HG02938 (cell line): ENCODE measurements around the gene MGMT.

Experiments
- ATAC-seq: cut with Tn5 transposase; IDR thresholded peaks from one replicate; pipeline ENCODE4 v1.9.1; 2021; ENCODE audit warnings: mild to moderate bottlenecking, moderate library complexity; ENCODE audit not compliant: unreplicated experiment

Gene MGMT

GRCh38 chr10:129450391-129450790 lies 16.6 kb upstream of the MGMT start:
- no peak for ATAC-seq

DNA sequence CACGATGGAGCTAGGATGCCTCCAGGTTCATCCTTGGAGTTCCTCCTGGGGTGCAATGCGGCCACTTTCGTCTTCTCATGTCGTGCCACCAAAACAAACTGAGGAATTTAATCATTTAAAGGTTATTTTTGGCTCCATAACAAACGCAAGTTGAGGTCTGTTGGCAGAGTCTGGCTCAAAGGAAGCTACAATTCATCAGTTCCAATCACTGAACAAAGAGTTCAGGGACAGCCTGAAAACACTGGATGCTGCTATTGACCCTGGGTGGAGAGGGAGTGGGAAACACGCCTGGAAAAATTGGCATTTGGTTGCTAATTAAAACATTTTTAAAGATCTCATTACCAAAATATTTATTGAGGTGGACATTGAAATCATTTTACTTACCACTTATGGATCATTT lies 11.4 kb upstream of the MGMT start:
- no peak for ATAC-seq

DNA sequence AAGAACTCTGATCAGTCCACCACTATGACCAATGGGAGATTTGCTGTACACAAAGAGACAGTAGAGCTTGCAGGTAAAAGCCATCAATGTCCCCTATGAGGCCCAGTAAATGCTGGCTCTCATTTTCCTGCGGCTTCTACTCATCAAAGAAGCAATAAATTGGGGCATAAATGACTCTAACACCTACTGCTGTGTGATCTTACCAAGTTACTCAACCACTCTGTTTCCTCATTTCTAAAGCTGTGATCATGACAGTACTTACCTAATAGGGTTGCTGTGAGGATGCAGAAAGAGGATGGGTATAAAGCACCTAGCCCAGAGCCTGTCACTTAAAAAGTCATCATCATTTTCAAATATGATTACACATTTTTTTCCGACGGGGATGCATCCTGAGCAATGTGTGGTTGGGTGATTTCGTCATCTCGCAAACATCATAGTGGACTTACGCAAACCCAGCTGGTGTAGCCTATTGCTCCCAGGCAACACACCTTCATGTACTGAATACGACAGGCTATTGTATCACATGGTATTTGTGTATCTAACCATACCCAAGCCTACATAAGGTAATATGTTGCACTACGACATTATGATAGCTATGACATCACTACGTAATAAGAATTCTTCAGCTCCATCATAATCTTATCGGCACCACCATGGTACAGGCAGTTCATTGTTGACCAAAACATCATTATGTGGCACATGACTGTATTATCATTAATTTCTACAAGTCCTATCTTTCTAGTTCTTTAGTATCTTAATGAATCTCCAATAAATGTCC lies 7.1 kb upstream of the MGMT start:
- ATAC-seq, result no peak

- ATAC-seq, result no peak
Observed at GRCh38 chr10:129462257-129462795, 4.7 kb upstream of the MGMT start.

GRCh38 chr10:129464251-129464650 lies 2.8 kb upstream of the MGMT start:
- no peak for ATAC-seq

DNA sequence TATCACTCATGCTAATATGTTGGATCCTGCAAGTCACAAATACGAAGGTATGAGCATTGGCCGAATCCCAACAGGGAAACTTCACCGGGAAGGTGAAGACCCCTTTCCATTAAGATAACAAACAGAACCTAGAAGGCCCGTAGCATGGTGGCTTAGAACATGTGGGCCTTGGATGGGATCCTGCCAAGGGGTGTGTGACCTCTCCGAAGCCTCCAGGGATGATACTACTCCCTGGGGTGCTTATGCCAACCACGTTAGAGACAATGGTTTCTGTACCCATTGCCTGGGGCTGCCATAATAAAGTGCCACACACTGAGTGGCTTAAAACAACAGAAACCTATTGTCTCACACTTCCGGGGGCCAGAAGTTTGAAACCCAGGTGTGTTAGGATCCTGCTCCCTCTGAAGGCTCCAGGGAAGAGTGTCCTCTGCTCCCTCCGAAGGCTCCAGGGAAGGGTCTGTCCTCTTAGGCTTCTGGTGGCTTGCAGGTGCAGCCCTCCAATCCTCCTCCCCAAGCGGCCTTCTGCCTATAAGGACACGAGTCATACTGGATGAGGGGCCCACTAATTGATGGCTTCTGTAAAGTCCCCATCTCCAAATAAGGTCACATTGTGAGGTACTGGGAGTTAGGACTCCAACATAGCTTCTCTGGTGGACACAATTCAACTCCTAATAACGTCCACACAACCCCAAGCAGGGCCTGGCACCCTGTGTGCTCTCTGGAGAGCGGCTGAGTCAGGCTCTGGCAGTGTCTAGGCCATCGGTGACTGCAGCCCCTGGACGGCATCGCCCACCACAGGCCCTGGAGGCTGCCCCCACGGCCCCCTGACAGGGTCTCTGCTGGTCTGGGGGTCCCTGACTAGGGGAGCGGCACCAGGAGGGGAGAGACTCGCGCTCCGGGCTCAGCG lies 992 bp upstream of the MGMT start:
- ATAC-seq, result peak; percentile 0

- ATAC-seq, result peak; percentile 21
Observed at GRCh38 chr10:129467359-129468064, 471 bp downstream of the MGMT start.

DNA sequence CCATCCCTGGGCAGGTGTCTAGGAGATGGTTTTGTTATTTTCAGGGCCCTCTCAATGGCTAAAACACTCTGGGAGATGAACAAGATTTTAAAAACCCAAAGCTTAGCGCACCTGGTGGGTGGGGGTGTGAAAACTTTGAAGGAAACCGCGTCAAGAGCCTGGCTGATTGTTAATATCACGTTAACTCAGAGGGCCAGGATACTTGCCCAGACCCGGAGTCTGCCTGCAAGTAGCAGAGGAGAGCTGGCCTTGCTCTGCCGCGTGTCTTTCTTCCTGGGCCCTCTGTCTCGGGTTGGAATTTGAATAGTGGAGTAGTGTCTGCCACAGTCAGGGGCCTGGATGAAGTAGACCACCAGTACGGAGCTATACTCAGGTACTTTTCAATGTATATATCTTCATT lies 1.1 kb downstream of the MGMT start:
- ATAC-seq, result no peak

- ATAC-seq, result no peak
Observed at GRCh38 chr10:129470103-129470851, 3.2 kb downstream of the MGMT start.

- no peak for ATAC-seq
Observed at GRCh38 chr10:129471447-129472175, 4.6 kb downstream of the MGMT start.

- peak; percentile 42 for ATAC-seq
Observed at GRCh38 chr10:129472696-129473555, 5.9 kb downstream of the MGMT start.

DNA sequence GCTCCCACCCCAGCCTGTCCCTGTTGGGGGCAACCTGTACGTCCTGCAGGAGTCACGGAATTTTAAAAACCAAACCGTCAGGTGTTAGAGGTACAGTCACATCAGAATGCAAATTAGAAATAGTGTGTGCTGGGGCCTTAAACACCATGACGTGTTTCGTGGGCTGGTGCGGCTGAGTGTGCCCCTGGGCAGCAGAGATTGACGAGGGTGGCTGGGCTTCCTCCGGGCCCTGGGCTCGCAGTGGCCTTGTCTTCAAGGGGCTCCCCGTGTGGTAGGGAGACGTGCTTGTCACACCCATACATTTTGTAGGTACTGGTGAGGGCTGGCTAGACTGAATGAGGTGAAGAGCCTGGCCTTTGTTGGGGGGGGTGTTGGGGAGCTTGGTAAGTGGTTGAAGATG lies 7.6 kb downstream of the MGMT start:
- no peak for ATAC-seq

GRCh38 chr10:129476431-129476830 lies 9.4 kb downstream of the MGMT start:
- no peak for ATAC-seq

- no peak for ATAC-seq
Observed at GRCh38 chr10:129477051-129477450, 10.0 kb downstream of the MGMT start.

- ATAC-seq, result no peak
Observed at GRCh38 chr10:129481641-129482040, 14.6 kb downstream of the MGMT start.

DNA sequence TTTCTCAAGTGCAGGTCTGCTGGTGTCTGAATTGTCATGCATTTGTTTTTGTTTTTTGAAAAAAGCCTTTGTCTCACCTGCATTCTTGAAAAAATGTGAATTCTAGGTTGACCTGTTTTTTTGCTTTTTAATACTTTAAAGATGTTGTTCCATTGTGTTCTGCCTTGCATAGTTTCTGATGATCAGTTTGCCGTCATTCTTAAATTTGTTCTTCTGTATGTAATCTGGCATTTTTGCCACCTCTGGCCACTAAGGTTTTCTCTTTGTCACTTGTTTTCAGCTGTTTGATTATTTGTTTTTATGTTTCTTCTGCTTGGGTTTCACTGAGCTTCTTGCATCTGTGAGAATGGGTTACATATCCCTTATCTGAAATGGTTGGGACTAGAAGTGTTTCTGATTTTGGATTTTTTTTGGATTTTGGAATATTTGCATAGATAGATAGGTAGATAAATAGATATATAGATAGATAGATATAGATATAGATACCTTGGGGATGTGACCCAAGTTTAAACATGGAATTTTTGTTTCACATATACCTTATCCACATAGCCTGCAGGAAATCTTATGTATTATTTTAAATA lies 16.5 kb downstream of the MGMT start:
- ATAC-seq, result no peak

GRCh38 chr10:129486805-129487204 lies 19.8 kb downstream of the MGMT start:
- no peak for ATAC-seq

- no peak for ATAC-seq
Observed at GRCh38 chr10:129491123-129491734, 24.2 kb downstream of the MGMT start.
